HCT116 (cell line): ENCODE results near the gene ATM.

Experiments
- CEBPB ChIP-seq: IDR thresholded peaks from 2 replicates; pipeline ENCODE4 v1.6.1; 2012; ENCODE audit warnings: low read depth
- ELF1 ChIP-seq: IDR thresholded peaks from 2 replicates; pipeline ENCODE4 v1.6.1; 2012; ENCODE audit warnings: low read depth, borderline replicate concordance
- EZH2 ChIP-seq: fragments of 200-600 bp; sonication (generic); IDR thresholded peaks from 2 replicates; pipeline ENCODE4 v1.6.1; 2017; ENCODE audit warnings: antibody characterized with exemption, mixed run types
- FOSL1 ChIP-seq: IDR thresholded peaks from 2 replicates; pipeline ENCODE4 v1.6.1; 2012; ENCODE audit warnings: low read depth
- POLR2A ChIP-seq: IDR thresholded peaks from 2 replicates; pipeline ENCODE4 v1.7.0; 2011; ENCODE audit warnings: borderline replicate concordance; ENCODE audit not compliant: insufficient read depth, insufficient read length; ENCODE audit errors: extremely low read depth
- RAD21 ChIP-seq: IDR thresholded peaks from 2 replicates; pipeline ENCODE4 v1.6.1; 2012; ENCODE audit warnings: low read depth, mild to moderate bottlenecking
- TCF7L2 ChIP-seq: IDR thresholded peaks from 2 replicates; pipeline ENCODE4 v1.7.0; 2011; ENCODE audit warnings: borderline replicate concordance, inconsistent platforms; ENCODE audit not compliant: insufficient read depth, insufficient read length; ENCODE audit errors: extremely low read depth
- YY1 ChIP-seq: IDR thresholded peaks from 2 replicates; pipeline ENCODE4 v1.6.1; 2011; ENCODE audit warnings: low read length, low read depth, moderate library complexity, mild to moderate bottlenecking; ENCODE audit not compliant: insufficient replicate concordance; ENCODE audit errors: extremely low read depth
- ZFX ChIP-seq: fragments of 450-650 bp; IDR thresholded peaks from 2 replicates; pipeline ENCODE4 v1.6.1; 2017
- TF ChIP-seq, protein P1 (sequence below), 3 experiments: fragments of 200-600 bp in 1 of 3; sonication (generic) in 1 of 3; IDR thresholded peaks in 2 of 3; conservative IDR thresholded peaks in 1 of 3; 2 replicates each; pipeline ENCODE4 v1.5.1; 2012 to 2017; ENCODE audit warnings: low read depth in 2 of 3, low read length in 2 of 3, antibody characterized with exemption in 1 of 3, borderline replicate concordance in 1 of 3, control low read depth in 1 of 3, mild to moderate bottlenecking in 1 of 3, mixed read lengths in 1 of 3, mixed run types in 1 of 3, moderate library complexity in 1 of 3; ENCODE audit not compliant: insufficient read depth in 1 of 3

- no peak for TF ChIP-seq CEBPB
- TF ChIP-seq, protein P1, sequence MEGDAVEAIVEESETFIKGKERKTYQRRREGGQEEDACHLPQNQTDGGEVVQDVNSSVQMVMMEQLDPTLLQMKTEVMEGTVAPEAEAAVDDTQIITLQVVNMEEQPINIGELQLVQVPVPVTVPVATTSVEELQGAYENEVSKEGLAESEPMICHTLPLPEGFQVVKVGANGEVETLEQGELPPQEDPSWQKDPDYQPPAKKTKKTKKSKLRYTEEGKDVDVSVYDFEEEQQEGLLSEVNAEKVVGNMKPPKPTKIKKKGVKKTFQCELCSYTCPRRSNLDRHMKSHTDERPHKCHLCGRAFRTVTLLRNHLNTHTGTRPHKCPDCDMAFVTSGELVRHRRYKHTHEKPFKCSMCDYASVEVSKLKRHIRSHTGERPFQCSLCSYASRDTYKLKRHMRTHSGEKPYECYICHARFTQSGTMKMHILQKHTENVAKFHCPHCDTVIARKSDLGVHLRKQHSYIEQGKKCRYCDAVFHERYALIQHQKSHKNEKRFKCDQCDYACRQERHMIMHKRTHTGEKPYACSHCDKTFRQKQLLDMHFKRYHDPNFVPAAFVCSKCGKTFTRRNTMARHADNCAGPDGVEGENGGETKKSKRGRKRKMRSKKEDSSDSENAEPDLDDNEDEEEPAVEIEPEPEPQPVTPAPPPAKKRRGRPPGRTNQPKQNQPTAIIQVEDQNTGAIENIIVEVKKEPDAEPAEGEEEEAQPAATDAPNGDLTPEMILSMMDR (IDR thresholded peaks at IDR 0.05 in 2 of 3, conservative IDR thresholded peaks at IDR 0.05 in 1 of 3; ENCODE audit: borderline replicate concordance in 1 of 3, insufficient read depth in 1 of 3, low read depth in 2 of 3, low read length in 2 of 3): no peak
- no peak for TF ChIP-seq YY1
- no peak for TF ChIP-seq FOSL1
- TF ChIP-seq ELF1: no peak
- no peak for TF ChIP-seq ZFX
- TF ChIP-seq RAD21: no peak
- TF ChIP-seq POLR2A: no peak
- TF ChIP-seq TCF7L2: no peak
- no peak for TF ChIP-seq EZH2
These were observed 24.0 kb upstream of the ATM start for GRCh38 chr11:108198833-108199232.
